Esophagus squamous epithelium (tissue), 4 donors: Measurements from ENCODE around the gene PCF11.

ENCODE experiments used
- CTCF ChIP-seq, 6 experiments: fragments of 450-650 bp in 4 of 6; fragments of 200-600 bp in 2 of 6; sonication (generic) in 2 of 6; IDR thresholded peaks; one replicate each; pipeline ENCODE4 v1.5.1; 2016 to 2019; ENCODE audit warnings: antibody characterized with exemption in 6 of 6, mild to moderate bottlenecking in 4 of 6, moderate library complexity in 4 of 6
- POLR2A ChIP-seq, 4 donors: fragments of 450-650 bp; IDR thresholded peaks; one replicate each; pipeline ENCODE4 v1.6.1; 2017; ENCODE audit warnings: antibody characterized with exemption in 4 of 4, mild to moderate bottlenecking in 4 of 4, moderate library complexity in 3 of 4

- peak in 2 of 4 donors; percentile 35 to 38 for TF ChIP-seq POLR2A (IDR thresholded peaks at IDR 0.05)
- no peak for TF ChIP-seq CTCF (IDR thresholded peaks at IDR 0.05)
Measured at GRCh38 chr11:83194281-83195142, 37.6 kb downstream of the PCF11 start.
